Measurements from ENCODE around the gene BAG5. TPM values are rescaled to one million over a fixed set of nuclear protein-coding genes. Genes with fewer than 3 reads are reported as not detected.

Gene BAG5
- total RNA-seq, 1 experiment from 2014 or later, result 22.5 TPM

DNA sequence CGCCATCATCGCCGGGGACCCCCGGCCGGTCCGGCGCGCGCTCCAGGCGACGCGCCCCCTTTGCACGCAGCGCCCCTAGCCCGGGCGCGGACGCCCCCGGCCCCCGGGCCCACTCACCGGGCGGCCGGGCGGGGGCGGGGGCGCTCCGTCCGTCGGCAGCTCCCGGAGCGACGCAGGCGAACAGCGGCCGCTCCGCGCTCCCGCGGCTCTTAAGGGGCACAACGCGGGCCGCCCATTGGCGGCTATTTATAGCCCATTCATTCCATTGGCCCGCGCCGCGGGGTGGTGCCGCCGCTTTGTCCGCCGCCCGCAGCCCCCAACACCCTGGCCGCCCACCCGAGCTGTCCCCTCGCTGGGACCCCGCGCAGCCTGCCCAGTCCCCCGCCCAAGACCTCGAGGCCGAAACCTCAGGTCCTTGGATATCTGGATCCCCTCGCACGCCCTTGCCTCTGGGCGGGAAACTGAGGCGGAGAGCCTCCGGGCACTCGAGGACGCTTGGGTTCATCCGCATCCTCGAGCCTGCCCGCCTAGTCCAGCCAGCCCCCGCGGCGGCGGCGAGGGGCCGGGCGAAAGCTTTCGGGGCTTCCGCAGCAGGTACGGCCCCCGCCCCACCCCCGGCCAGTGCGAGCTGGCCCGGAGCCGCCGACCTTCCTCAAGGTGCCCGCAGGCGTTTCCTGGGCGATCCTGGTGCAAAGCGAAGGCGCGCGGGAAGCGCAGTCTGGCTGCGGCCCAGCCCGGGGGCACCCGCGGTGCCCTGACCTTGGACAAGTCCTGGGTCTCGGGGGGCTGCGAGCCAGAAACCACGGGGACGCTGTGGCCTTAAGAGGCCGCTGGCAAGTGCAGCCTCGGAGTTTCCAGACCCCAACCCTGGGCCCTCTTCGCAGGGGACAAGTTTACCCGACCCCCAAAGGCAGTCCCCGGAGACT is 39.5 kb downstream of the BAG5 start, which contains the start of gene CKB:
CKB (minus strand) TSS at position 182 of the 926 bp plus-strand sequence. CDS start 337 bp downstream, outside the sequence.
- in situ Hi-C loops (cut with HindIII; ENCODE audit: low pct_unique_long_range_greater_than_20kb, low sequenced_read_pairs), result no loop called here
- TF ChIP-seq POLR2AphosphoS5 (IDR thresholded peaks at IDR 0.05; ENCODE audit: low read depth, low read length) (peak; percentile 82), TCF7L2 (IDR thresholded peaks at IDR 0.05; ENCODE audit: low read depth, low read length) (no peak), SIN3A (IDR thresholded peaks at IDR 0.05; ENCODE audit: borderline replicate concordance, insufficient read depth, low read depth, low read length) (no peak)
- TF ChIP-seq, protein P1, sequence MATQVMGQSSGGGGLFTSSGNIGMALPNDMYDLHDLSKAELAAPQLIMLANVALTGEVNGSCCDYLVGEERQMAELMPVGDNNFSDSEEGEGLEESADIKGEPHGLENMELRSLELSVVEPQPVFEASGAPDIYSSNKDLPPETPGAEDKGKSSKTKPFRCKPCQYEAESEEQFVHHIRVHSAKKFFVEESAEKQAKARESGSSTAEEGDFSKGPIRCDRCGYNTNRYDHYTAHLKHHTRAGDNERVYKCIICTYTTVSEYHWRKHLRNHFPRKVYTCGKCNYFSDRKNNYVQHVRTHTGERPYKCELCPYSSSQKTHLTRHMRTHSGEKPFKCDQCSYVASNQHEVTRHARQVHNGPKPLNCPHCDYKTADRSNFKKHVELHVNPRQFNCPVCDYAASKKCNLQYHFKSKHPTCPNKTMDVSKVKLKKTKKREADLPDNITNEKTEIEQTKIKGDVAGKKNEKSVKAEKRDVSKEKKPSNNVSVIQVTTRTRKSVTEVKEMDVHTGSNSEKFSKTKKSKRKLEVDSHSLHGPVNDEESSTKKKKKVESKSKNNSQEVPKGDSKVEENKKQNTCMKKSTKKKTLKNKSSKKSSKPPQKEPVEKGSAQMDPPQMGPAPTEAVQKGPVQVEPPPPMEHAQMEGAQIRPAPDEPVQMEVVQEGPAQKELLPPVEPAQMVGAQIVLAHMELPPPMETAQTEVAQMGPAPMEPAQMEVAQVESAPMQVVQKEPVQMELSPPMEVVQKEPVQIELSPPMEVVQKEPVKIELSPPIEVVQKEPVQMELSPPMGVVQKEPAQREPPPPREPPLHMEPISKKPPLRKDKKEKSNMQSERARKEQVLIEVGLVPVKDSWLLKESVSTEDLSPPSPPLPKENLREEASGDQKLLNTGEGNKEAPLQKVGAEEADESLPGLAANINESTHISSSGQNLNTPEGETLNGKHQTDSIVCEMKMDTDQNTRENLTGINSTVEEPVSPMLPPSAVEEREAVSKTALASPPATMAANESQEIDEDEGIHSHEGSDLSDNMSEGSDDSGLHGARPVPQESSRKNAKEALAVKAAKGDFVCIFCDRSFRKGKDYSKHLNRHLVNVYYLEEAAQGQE (IDR thresholded peaks at IDR 0.05; ENCODE audit: insufficient read depth in 1 of 2, low read depth in 2 of 2, low read length in 1 of 2), result no peak
- TF ChIP-seq, protein P2, sequence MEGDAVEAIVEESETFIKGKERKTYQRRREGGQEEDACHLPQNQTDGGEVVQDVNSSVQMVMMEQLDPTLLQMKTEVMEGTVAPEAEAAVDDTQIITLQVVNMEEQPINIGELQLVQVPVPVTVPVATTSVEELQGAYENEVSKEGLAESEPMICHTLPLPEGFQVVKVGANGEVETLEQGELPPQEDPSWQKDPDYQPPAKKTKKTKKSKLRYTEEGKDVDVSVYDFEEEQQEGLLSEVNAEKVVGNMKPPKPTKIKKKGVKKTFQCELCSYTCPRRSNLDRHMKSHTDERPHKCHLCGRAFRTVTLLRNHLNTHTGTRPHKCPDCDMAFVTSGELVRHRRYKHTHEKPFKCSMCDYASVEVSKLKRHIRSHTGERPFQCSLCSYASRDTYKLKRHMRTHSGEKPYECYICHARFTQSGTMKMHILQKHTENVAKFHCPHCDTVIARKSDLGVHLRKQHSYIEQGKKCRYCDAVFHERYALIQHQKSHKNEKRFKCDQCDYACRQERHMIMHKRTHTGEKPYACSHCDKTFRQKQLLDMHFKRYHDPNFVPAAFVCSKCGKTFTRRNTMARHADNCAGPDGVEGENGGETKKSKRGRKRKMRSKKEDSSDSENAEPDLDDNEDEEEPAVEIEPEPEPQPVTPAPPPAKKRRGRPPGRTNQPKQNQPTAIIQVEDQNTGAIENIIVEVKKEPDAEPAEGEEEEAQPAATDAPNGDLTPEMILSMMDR (IDR thresholded peaks at IDR 0.05), result no peak
- ATAC-seq, result peak; percentile 49
- Histone ChIP-seq H3K27me3 (ENCODE audit: control insufficient read depth, insufficient read depth, low read length) (no peaks in the 10 kb centered on the region), H3K4me1 (ENCODE audit: control insufficient read depth, insufficient read depth, low read length) (peaks cover 47% of the 10 kb centered on the region), H3K9me3 (ENCODE audit: control insufficient read depth, insufficient read depth, low read depth, low read length) (no peaks in the 10 kb centered on the region), H3K4me3 (ENCODE audit: low read depth in 2 of 2, low read length in 2 of 2) (peak within 1 kb of the TSS; percentile 48 to 50), H3K27ac (ENCODE audit: low read length) (peak within 1 kb of the TSS; percentile 48; the same call in 1 of the 2 replicates), H3K36me3 (ENCODE audit: control insufficient read depth, insufficient read depth, low read length) (no peaks in the 10 kb centered on the region; the same call in 1 of the 2 replicates)
- no TSS peak for BruUV-seq (replicated peaks)
- ChIA-PET CTCF (no interaction called here), POLR2A (interaction anchor here (0.6 kb wide), 1 partner anchor 344 kb away, joined by 3 read pairs; no protein-coding TSS in a partner anchor)
- intact Hi-C loops (cut with micrococcal nuclease; ENCODE audit: unreplicated experiment), result no loop called here
- DNase-seq (ENCODE audit: low read depth, low spot score), result no peak

DNA sequence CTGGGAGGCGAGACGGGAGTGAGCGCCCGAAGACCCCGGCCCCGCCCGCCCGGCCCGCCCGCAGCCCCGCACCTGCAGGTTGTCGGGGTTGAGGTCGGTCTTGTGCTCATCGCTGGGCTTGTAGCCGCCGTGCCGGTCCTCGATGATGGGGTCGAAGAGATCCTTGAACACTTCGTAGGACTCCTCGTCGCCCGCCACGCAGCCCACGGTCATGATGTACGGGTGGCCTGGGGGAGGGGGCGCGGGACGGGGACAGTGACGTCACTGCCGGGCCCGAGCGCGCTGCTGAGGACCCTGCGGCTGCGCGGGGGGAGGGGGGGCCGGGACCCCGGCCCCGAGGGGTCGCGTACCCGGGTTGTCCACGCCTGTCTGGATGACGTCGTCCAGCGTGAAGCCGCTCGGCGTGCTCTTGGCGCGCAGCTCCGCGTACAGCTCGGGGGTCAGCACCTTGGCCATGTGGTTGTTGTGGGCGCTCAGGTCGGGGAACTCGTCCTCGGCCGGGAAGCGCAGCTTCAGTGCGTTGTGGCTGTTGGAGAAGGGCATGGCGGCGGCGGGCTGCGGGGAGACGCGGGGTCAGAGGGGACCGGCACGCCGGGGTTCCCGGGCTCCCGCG is 40.4 kb downstream of the BAG5 start:
- DNase-seq (ENCODE audit: low read depth, low spot score) (no peak), ATAC-seq (no peak)
- TF ChIP-seq POLR2AphosphoS5 (IDR thresholded peaks at IDR 0.05; ENCODE audit: low read depth, low read length) (no peak), SIN3A (IDR thresholded peaks at IDR 0.05; ENCODE audit: borderline replicate concordance, insufficient read depth, low read depth, low read length) (no peak), TCF7L2 (IDR thresholded peaks at IDR 0.05; ENCODE audit: low read depth, low read length) (no peak)
- TF ChIP-seq, protein P1 (IDR thresholded peaks at IDR 0.05; ENCODE audit: insufficient read depth in 1 of 2, low read depth in 2 of 2, low read length in 1 of 2), result no peak
- TF ChIP-seq, protein P2 (IDR thresholded peaks at IDR 0.05), result no peak
- no peaks in the 10 kb centered on the region; the same call in 1 of the 2 replicates for H3K36me3 ChIP-seq (ENCODE audit: control insufficient read depth, insufficient read depth, low read length)
- no TSS peak for BruUV-seq (replicated peaks)
- peaks cover 46% of the 10 kb centered on the region for H3K4me1 ChIP-seq (ENCODE audit: control insufficient read depth, insufficient read depth, low read length)
- no peaks in the 10 kb centered on the region for H3K27me3 ChIP-seq (ENCODE audit: control insufficient read depth, insufficient read depth, low read length)
- H3K27ac ChIP-seq (ENCODE audit: low read length), result peak overlapping the region; percentile 48; the same call in 1 of the 2 replicates
- CTCF ChIA-PET, result no interaction called here
- H3K4me3 ChIP-seq (ENCODE audit: low read depth in 2 of 2, low read length in 2 of 2), result peak overlapping the region; percentile 48 to 50
- intact Hi-C loops (cut with micrococcal nuclease; ENCODE audit: unreplicated experiment) (no loop called here), in situ Hi-C loops (cut with HindIII; ENCODE audit: low pct_unique_long_range_greater_than_20kb, low sequenced_read_pairs) (no loop called here)
- POLR2A ChIA-PET, result interaction anchor here (0.6 to 0.7 kb wide), 2 partner anchors 36 to 343 kb away, joined by 3 read pairs; no protein-coding TSS in a partner anchor
- H3K9me3 ChIP-seq (ENCODE audit: control insufficient read depth, insufficient read depth, low read depth, low read length), result no peaks in the 10 kb centered on the region
